Spleen (tissue), 11 donors: Measurements from ENCODE around the gene COQ6. TPM values are rescaled to one million over a fixed set of nuclear protein-coding genes. Genes with fewer than 3 reads are reported as not detected.

ENCODE experiments used
- DNase-seq: peaks from one replicate; pipeline ENCODE4 v3.0.0-alpha.2; 2020
- H3K27ac ChIP-seq, 8 donors: fragments of 200-600 bp; sonication (generic) in 7 of 8; 1 replicate in 4 of 8; 2 replicates in 4 of 8; pipeline versions ENCODE4 v1.5.0 to v1.8.0; 2016 to 2021; ENCODE audit warnings: inconsistent platforms in 4 of 8, mild to moderate bottlenecking in 4 of 8, moderate library complexity in 1 of 8
- H3K27me3 ChIP-seq, 7 donors: fragments of 200-600 bp; sonication (generic) in 6 of 7; replicated peaks in 1 of 7; 1 replicate in 4 of 7; 2 replicates in 3 of 7; pipeline versions ENCODE4 v1.5.0 to v1.8.0; 2016 to 2021; ENCODE audit warnings: inconsistent platforms in 3 of 7, mild to moderate bottlenecking in 1 of 7
- H3K36me3 ChIP-seq, 6 donors: fragments of 200-600 bp; sonication (generic) in 5 of 6; 1 replicate in 4 of 6; 2 replicates in 2 of 6; pipeline versions ENCODE4 v1.5.0 to v1.8.0; 2016 to 2021; ENCODE audit warnings: inconsistent platforms in 2 of 6
- H3K4me1 ChIP-seq, 6 donors: fragments of 200-600 bp; sonication (generic) in 5 of 6; 1 replicate in 3 of 6; 2 replicates in 3 of 6; pipeline versions ENCODE4 v1.5.0 to v1.8.0; 2016 to 2021; ENCODE audit warnings: inconsistent platforms in 3 of 6
- H3K4me3 ChIP-seq, 8 donors: fragments of 200-600 bp; sonication (generic) in 7 of 8; 1 replicate in 4 of 8; 2 replicates in 4 of 8; pipeline versions ENCODE4 v1.5.0 to v1.8.0; 2016 to 2021; ENCODE audit warnings: inconsistent platforms in 4 of 8, mild to moderate bottlenecking in 4 of 8, moderate library complexity in 2 of 8
- H3K9me3 ChIP-seq, 8 donors: fragments of 200-600 bp; sonication (generic) in 7 of 8; 1 replicate in 4 of 8; 2 replicates in 4 of 8; pipeline versions ENCODE4 v1.5.0 to v1.8.0; 2016 to 2021; ENCODE audit warnings: inconsistent platforms in 4 of 8
- POLR2A ChIP-seq, 3 donors: fragments of 450-650 bp; IDR thresholded peaks; one replicate each; pipeline ENCODE4 v1.5.1; 2017; ENCODE audit warnings: antibody characterized with exemption in 3 of 3, mild to moderate bottlenecking in 1 of 3
- POLR2AphosphoS5 ChIP-seq, 3 donors: sonication (generic); formaldehyde crosslinking; IDR thresholded peaks; one replicate each; pipeline ENCODE4 v1.5.1; 2017; ENCODE audit warnings: antibody characterized with exemption in 3 of 3
- whole genome bisulfite sequencing, 5 donors: extraction: QIAGEN DNeasy Blood & Tissue Kit in 3 of 5; methylation state at CpG; one replicate each; pipeline versions ENCODE4 v1.1.5 to v1.1.7; 2013 to 2018; 5-methylcytosine and 5-hydroxymethylcytosine counted together
- intact Hi-C: fragments of 100-400 bp; cut with DNase I; formaldehyde crosslinking; loops from one replicate; pipeline ENCODE4 v1.15.0; 2023; ENCODE audit warnings: low total_unique reads
- polyA plus RNA-seq, 3 donors: library from polyadenylated mRNA; stranded (reverse); fragments of 200-250 nt; gene quantifications; one replicate each; pipeline ENCODE4 v1.2.1, GENCODE V29; 2013
- total RNA-seq, 7 donors: library from RNA; depleted of rRNA in 3 of 7; stranded (reverse); fragments of >200 nt in 3 of 7; fragmentation: NEBNext Ultra II Directional in 4 of 7; extraction: Animal tissue kit (Norgen Biotek cat#: 25700) in 4 of 7; gene quantifications; one replicate each; pipeline versions ENCODE4 v1.1.0 to v1.2.1, GENCODE V29; 2016 to 2021
- TF ChIP-seq, protein P1 (sequence below), 11 experiments: fragments of 200-600 bp in 7 of 11; fragments of 450-650 bp in 4 of 11; sonication (generic) in 4 of 11; IDR thresholded peaks in 8 of 11; conservative IDR thresholded peaks in 3 of 11; 1 replicate in 7 of 11; 2 replicates in 4 of 11; pipeline versions ENCODE4 v1.4.0 to v1.8.0; 2016 to 2021; ENCODE audit warnings: antibody characterized with exemption in 11 of 11, inconsistent platforms in 4 of 11, mild to moderate bottlenecking in 1 of 11
- donor health status: healthy with polysubstance abuse.
- donor health status: DM: no; HTN: no; CAD: no; lungs with moderate emphysema.
- donor health status: DM: no; HTN: no; CAD: no.
- donor health status: Bipolar disorder and iron deficiency.
- donor health status: healthy.
- donor health status: DM: no; HTN: no; CAD: no.
- donor health status: DM: yes; HTN: yes; CAD: no.

The COQ6 gene
- total and polyA plus RNA-seq, 10 donors = 15.1 to 35.4 (median 24.1) TPM

DNA sequence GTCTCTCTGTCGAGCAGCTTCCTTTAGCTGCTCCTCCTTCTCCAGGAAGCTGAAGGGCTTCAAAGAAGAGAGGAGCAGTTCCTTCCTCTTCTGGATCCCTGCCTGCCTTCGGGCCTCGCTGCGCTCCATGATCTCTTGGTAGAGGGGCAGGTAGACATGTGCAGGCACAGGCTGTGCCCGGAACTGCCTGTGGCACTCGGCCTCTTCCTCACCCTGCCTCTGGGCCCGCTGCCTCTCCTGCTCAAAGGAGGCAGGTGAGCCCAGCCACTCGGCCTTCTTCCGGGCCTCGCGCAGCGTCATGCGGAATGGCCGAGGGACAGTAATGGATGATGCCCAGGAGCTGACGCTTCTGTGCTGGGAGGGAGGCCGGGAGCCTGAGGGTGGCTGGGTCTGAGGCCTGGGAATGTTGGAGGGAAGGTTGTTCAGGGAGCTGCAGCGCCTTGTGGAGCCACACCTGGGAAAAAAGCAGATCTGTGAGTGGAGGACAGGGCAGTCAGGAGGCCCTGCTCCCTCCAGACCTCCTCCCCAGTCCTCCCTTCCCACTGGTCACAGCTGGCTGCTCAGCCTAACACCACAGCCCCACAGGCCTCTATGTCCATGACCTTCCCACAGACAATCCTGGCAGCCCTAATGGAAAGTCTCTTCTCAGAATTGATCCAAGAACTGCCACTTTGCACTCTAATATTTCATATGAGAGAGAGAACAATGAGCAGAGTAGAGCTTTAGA lies 5.5 kb upstream of the COQ6 start:
- peaks cover 3 to 35% (median 15%) of the 10 kb centered on the region in 6 donors for H3K4me1 ChIP-seq
- no peaks in the 10 kb centered on the region for H3K9me3 ChIP-seq
- no peak overlapping the region for H3K4me3 ChIP-seq
- intact Hi-C loops = no loop called here
- DNase-seq = no peak
- no peaks in the 10 kb centered on the region for H3K27me3 ChIP-seq
- 80 to 87% (median 83%) methylated on average over 12 to 17 of the region's 17 CpGs for WGBS, 5 donors
- H3K27ac ChIP-seq = peak overlapping the region in 5 of 8 donors; percentile 9 to 61 (median 59)
- H3K36me3 ChIP-seq = peaks cover 0 to 59% (median 18%) of the 10 kb centered on the region in 6 donors
- TF ChIP-seq POLR2AphosphoS5 (IDR thresholded peaks at IDR 0.05) (no peak), POLR2A (IDR thresholded peaks at IDR 0.05) (no peak)
- TF ChIP-seq, protein P1, sequence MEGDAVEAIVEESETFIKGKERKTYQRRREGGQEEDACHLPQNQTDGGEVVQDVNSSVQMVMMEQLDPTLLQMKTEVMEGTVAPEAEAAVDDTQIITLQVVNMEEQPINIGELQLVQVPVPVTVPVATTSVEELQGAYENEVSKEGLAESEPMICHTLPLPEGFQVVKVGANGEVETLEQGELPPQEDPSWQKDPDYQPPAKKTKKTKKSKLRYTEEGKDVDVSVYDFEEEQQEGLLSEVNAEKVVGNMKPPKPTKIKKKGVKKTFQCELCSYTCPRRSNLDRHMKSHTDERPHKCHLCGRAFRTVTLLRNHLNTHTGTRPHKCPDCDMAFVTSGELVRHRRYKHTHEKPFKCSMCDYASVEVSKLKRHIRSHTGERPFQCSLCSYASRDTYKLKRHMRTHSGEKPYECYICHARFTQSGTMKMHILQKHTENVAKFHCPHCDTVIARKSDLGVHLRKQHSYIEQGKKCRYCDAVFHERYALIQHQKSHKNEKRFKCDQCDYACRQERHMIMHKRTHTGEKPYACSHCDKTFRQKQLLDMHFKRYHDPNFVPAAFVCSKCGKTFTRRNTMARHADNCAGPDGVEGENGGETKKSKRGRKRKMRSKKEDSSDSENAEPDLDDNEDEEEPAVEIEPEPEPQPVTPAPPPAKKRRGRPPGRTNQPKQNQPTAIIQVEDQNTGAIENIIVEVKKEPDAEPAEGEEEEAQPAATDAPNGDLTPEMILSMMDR (IDR thresholded peaks at IDR 0.05 in 8 of 11, conservative IDR thresholded peaks at IDR 0.05 in 3 of 11) = no peak

DNA sequence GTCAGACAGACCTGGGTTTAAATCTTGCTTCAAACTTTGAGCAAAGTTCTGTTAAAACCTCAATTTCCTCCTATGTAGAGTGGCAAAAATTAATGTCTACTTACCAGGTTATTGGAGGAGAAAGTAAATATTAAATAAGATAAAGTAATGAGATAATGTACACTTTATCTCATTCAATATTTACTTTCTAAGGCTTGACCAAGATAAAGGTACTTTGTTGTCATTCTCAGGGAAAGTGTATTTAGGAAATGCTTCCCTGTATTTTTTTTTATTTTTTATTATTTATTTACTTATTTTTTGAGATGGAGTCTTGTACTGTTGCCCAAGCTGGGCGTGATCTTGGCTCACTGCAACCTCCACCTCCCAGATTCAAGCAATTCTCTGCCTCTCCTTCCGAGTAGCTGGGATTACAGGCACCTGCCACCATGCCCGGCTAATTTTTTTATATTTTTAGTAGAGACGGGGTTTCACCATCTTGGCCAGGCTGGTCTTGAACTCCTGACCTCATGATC lies 4.9 kb upstream of the COQ6 start:
- no peak overlapping the region for H3K27ac ChIP-seq
- WGBS, 5 donors = 80 to 95% (median 90%) methylated on average over 4 of the region's 4 CpGs
- H3K36me3 ChIP-seq = peaks cover 0 to 52% (median 16%) of the 10 kb centered on the region in 6 donors
- no peak overlapping the region for H3K4me3 ChIP-seq
- intact Hi-C loops = no loop called here
- H3K9me3 ChIP-seq = no peaks in the 10 kb centered on the region
- no peak for TF ChIP-seq POLR2A (IDR thresholded peaks at IDR 0.05)
- H3K27me3 ChIP-seq = no peaks in the 10 kb centered on the region
- peaks cover 3 to 36% (median 15%) of the 10 kb centered on the region in 6 donors for H3K4me1 ChIP-seq
- no peak for DNase-seq

DNA sequence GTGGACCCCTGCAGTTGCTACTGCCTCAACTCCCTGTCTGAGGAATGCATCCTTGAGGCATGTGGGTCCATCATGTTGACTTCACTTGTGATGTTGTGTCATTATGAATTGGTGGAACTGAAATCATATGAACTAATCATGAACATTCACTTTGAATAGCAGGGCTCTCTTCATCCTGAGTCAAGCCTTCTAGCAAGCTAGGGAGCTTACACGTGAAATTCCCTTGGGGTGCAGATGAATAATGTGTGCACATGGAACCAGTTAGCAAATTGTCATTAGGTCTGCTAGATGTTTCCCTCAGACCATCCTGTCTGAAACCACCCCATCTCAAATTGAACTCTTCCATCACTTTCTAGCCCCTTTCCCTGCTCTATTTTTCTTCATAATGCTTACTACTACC lies 3.6 kb downstream of the COQ6 start:
- H3K36me3 ChIP-seq = peaks cover 3 to 58% (median 52%) of the 10 kb centered on the region in 6 donors

DNA sequence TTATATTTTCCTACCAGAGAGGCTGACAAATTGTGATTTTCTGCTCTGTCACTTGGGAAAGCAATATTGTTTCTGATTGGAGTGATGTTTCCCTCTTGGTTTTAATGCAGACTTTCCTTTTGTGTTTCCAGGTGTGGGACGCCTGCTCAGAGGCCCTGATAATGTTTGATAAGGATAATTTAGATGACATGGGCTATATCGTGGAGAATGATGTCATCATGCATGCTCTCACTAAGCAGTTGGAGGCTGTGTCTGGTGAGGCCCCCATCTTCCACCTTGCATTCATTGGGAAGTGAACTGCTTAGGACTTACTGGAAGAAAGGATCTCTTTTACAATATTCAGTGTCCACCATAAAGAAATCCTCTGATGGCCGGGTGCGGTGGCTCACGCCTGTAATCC lies 5.6 kb downstream of the COQ6 start:
- TF ChIP-seq POLR2A (IDR thresholded peaks at IDR 0.05) (no peak), POLR2AphosphoS5 (IDR thresholded peaks at IDR 0.05) (no peak)
- TF ChIP-seq, protein P1 (IDR thresholded peaks at IDR 0.05 in 8 of 11, conservative IDR thresholded peaks at IDR 0.05 in 3 of 11) = no peak
- no peak overlapping the region for H3K4me3 ChIP-seq
- no peaks in the 10 kb centered on the region for H3K9me3 ChIP-seq
- no peak overlapping the region for H3K27ac ChIP-seq
- H3K27me3 ChIP-seq = no peaks in the 10 kb centered on the region
- peaks cover 5 to 18% (median 8%) of the 10 kb centered on the region in 6 donors for H3K4me1 ChIP-seq
- no peak for DNase-seq
- intact Hi-C loops = no loop called here
- peaks cover 3 to 77% (median 71%) of the 10 kb centered on the region in 6 donors for H3K36me3 ChIP-seq
- 79 to 93% (median 88%) methylated on average over 5 of the region's 5 CpGs for WGBS, 5 donors

More for the DNA sequence above, 3.6 kb downstream of the COQ6 start:
- Histone ChIP-seq H3K27me3 (no peaks in the 10 kb centered on the region), H3K27ac (no peak overlapping the region), H3K4me3 (no peak overlapping the region), H3K9me3 (no peaks in the 10 kb centered on the region), H3K4me1 (peaks cover 8 to 31% (median 16%) of the 10 kb centered on the region in 6 donors)
- intact Hi-C loops = no loop called here
- TF ChIP-seq POLR2A (IDR thresholded peaks at IDR 0.05) = no peak
- TF ChIP-seq, protein P1 (IDR thresholded peaks at IDR 0.05 in 8 of 11, conservative IDR thresholded peaks at IDR 0.05 in 3 of 11) = no peak
- no peak for TF ChIP-seq POLR2AphosphoS5 (IDR thresholded peaks at IDR 0.05)
- 77 to 90% (median 81%) methylated on average over 1 of the region's 1 CpG for WGBS, 5 donors
- DNase-seq = no peak
